Stimulated activated CD4-positive, alpha-beta T cell treated with anti-CD3 and anti-CD28 coated beads, Interleukin-4, amount 100 ng/mL, for 1 hour (primary cell): ENCODE measurements around the gene C5.

ENCODE experiments used
- DNase-seq: peaks from one replicate; pipeline ENCODE4 v3.0.0-alpha.2; 2020

The C5 gene

GRCh38 chr9:120922404-120923195 is 127.5 kb downstream of the C5 start:
- DNase-seq = no peak

- DNase-seq = no peak
These were observed 128.4 kb downstream of the C5 start for GRCh38 chr9:120921661-120922181.

GRCh38 chr9:120920806-120921178 is 129.3 kb downstream of the C5 start:
- peak; percentile 58 for DNase-seq

- no peak for DNase-seq
These were observed 130.0 kb downstream of the C5 start for GRCh38 chr9:120919843-120920805.

GRCh38 chr9:120918931-120919842 is 130.9 kb downstream of the C5 start:
- no peak for DNase-seq

- no peak for DNase-seq
These were observed 131.9 kb downstream of the C5 start for GRCh38 chr9:120917929-120918762.

- DNase-seq = no peak
These were observed 132.8 kb downstream of the C5 start for GRCh38 chr9:120916991-120917880.

GRCh38 chr9:120916588-120916987 is 133.5 kb downstream of the C5 start:
- DNase-seq = no peak

- DNase-seq = no peak
These were observed 134.1 kb downstream of the C5 start for GRCh38 chr9:120915854-120916470.

GRCh38 chr9:120914953-120915352 is 135.1 kb downstream of the C5 start:
- no peak for DNase-seq

DNA sequence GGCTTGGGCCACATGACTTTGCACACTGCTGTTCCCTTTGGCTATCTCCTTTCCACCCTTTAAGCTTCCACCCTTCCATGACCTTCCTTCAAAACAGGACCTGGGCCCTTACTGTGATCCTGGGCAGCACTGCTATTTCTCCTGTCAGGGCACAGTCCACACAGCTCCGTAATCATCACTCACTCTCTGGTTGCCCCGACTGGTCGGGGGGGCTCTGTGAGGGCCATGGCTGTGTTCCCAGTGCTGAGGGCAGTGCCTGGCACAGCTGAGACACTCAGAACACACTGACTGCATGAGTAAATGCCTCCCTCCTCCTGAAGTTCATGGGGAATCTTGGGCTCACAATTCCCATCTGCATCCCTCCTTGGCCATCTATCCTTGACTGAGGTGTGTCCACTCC is 135.7 kb downstream of the C5 start:
- DNase-seq = no peak

- DNase-seq = no peak
These were observed 136.3 kb downstream of the C5 start for GRCh38 chr9:120913647-120914264.

- no peak for DNase-seq
These were observed 137.0 kb downstream of the C5 start for GRCh38 chr9:120912958-120913646.

GRCh38 chr9:120911295-120911837 is 138.7 kb downstream of the C5 start:
- DNase-seq = no peak

GRCh38 chr9:120910643-120911042 is 139.4 kb downstream of the C5 start:
- DNase-seq = no peak

GRCh38 chr9:120909904-120910303 is 140.2 kb downstream of the C5 start:
- peak; percentile 54 for DNase-seq

- DNase-seq = no peak
These were observed 144.5 kb downstream of the C5 start for GRCh38 chr9:120905315-120906164.

- DNase-seq = no peak
These were observed 145.1 kb downstream of the C5 start for GRCh38 chr9:120904978-120905301.
